Activated T-cell treated with anti-CD3 and anti-CD28 coated beads, Interleukin-2, amount 50 U/mL, for 72 hours (primary cell): ENCODE results near the gene ERC2. TPM values are rescaled to one million over a fixed set of nuclear protein-coding genes. Genes with fewer than 3 reads are reported as not detected.

Experiments
- ATAC-seq, 2 donors: fragments of 150-1000 bp; cut with Tn5 transposase; replicated peaks in 1 of 2; 2 replicates each; pipeline ENCODE4 v1.10.0; 2021; ENCODE audit warnings: moderate library complexity in 2 of 2, mild to moderate bottlenecking in 1 of 2
- DNase-seq, 2 donors: peaks; one replicate each; pipeline ENCODE4 v3.0.0; 2021 to 2022; ENCODE audit warnings: mixed read lengths in 1 of 2
- H3K27ac Mint-ChIP-seq: one replicate; pipeline ENCODE4 v1.8.0; 2022; ENCODE audit warnings: mild to moderate bottlenecking, moderate library complexity, mixed read lengths
- H3K27me3 Mint-ChIP-seq: one replicate; pipeline ENCODE4 v1.8.0; 2022; ENCODE audit warnings: low read depth, mixed read lengths
- H3K36me3 Mint-ChIP-seq, 2 donors: one replicate each; pipeline ENCODE4 v1.8.0; 2022; ENCODE audit warnings: mixed read lengths in 2 of 2, mild to moderate bottlenecking in 1 of 2; ENCODE audit not compliant: insufficient read depth in 2 of 2
- H3K4me1 Mint-ChIP-seq: one replicate; pipeline ENCODE4 v1.8.0; 2022; ENCODE audit warnings: low read depth, mixed read lengths
- H3K4me3 Mint-ChIP-seq, 2 donors: one replicate each; pipeline ENCODE4 v1.8.0; 2022; ENCODE audit warnings: mild to moderate bottlenecking in 2 of 2, mixed read lengths in 2 of 2, moderate library complexity in 2 of 2
- H3K9me3 Mint-ChIP-seq, 2 donors: one replicate each; pipeline ENCODE4 v1.8.0; 2022; ENCODE audit warnings: mixed read lengths in 2 of 2
- total RNA-seq, 2 donors: library from RNA; stranded (reverse); gene quantifications; one replicate each; pipeline ENCODE4 v1.2.3, GENCODE V29; 2022

Gene ERC2
- total RNA-seq, 2 donors from 2014 or later: 0.19 to 0.35 TPM

DNA sequence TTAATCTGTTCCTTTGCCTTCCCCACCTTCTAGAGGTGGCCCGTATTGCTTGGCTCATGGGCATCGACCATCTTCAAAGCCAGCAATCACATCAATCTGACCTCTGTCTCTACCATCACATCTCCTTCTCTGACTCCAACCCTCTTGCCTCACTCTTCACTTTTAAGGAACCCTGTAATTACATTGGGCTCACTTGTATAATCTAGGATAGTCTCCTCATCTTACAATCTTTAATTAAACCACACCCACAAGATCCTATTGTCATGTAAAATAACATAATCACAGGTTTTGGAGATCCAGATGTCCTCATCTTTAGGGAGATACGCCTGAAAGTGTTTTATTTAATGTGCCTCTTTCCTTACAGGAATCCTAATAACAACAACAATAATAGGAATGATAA, 234.5 kb downstream of the ERC2 start:
- Mint-ChIP-seq H3K9me3 (no peaks in the 10 kb centered on the region), H3K27ac (no peak overlapping the region), H3K4me1 (no peaks in the 10 kb centered on the region), H3K4me3 (no peak overlapping the region), H3K27me3 (no peaks in the 10 kb centered on the region), H3K36me3 (no peaks in the 10 kb centered on the region)
- ATAC-seq (no peak), DNase-seq (no peak)

DNA sequence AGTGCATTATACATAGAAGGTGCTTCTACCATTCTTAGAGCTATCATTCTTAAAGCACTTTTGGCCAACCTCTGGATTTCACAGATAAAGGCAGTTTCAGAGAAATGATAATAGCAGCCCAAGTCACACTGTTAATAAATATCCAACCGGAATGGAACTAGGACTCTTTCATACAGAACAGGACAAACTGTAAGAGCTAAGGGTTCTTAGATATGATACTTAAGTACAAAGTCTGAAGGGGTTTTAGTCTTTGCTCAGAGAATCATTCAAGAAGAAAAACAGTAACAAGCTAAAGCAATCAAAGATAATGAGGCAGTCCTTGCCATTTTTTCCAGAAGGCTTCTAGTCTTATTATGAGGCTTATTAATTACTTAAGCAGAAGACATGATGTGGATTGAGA, 239.0 kb downstream of the ERC2 start:
- H3K4me1 Mint-ChIP-seq: no peaks in the 10 kb centered on the region
- no peak overlapping the region for H3K27ac Mint-ChIP-seq
- no peaks in the 10 kb centered on the region for H3K9me3 Mint-ChIP-seq
- DNase-seq (no peak), ATAC-seq (no peak)
- H3K4me3 Mint-ChIP-seq: no peak overlapping the region
- H3K27me3 Mint-ChIP-seq: no peaks in the 10 kb centered on the region
- no peaks in the 10 kb centered on the region for H3K36me3 Mint-ChIP-seq

DNA sequence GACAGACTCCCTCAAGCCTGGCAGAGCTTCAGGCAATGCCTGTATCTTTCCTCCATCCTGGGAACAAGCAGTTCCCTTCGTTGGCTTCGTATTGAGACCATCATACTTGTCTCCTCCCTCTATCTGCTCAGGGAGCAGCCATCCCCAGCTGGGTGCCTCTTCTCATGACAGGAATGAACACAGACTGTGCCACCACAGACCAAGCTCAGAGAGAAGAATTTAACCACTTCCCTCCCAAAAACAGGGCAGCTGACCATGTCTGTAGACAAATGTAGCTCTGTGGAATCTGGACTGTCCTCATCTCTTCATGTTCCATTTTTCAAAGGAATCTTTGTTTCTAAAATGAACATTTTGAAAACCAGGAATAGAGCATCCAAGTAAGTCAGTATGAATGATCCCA, 245.4 kb downstream of the ERC2 start:
- Mint-ChIP-seq H3K36me3 (no peaks in the 10 kb centered on the region), H3K4me3 (no peak overlapping the region), H3K9me3 (no peaks in the 10 kb centered on the region), H3K27ac (no peak overlapping the region), H3K27me3 (no peaks in the 10 kb centered on the region), H3K4me1 (no peaks in the 10 kb centered on the region)
- no peak for DNase-seq
- no peak for ATAC-seq

DNA sequence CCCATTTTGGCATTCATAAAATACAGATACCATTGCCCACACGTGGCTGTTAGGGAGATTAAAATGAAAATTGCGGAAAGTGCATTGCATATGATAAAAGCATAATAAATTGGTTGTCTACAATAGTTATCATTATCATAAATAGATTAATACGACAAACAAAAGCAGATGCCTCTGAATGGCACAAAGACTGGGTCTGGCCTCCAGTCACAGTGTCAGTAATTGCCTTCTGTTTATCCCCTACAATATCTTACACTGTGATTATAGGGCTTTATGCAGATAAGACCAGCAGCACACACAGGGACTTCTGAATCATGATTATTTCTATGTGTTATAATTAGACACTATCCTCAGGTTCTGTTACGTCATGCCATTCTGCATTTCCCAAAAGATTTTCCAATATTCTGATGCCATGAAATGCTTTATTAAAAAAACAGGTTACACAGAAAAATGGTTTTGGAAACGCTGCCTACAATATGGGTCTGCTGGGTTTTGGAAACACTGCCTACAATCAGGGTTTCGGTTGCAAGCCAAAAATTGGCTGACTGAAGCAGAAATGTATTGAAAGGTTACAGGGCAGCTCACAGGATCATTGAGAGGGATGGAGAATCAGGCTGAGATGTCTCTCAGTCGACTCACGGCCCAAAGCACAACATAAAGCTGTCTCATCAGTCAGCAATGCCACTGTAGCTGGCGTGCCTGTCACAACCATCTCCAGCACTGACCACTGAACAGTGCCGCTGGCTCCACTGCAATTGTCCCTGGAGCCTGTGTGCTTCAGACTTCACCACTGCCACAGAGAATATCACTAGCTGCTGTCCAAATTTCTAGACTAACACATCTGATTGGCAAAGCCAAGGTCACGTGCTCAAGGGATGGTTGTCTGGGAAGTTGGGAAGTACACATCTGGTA, 248.1 kb downstream of the ERC2 start:
- no peak overlapping the region for H3K4me3 Mint-ChIP-seq
- no peak overlapping the region for H3K27ac Mint-ChIP-seq
- DNase-seq (no peak), ATAC-seq (no peak)
- H3K9me3 Mint-ChIP-seq: no peaks in the 10 kb centered on the region
- no peaks in the 10 kb centered on the region for H3K36me3 Mint-ChIP-seq
- H3K27me3 Mint-ChIP-seq: no peaks in the 10 kb centered on the region
- no peaks in the 10 kb centered on the region for H3K4me1 Mint-ChIP-seq

DNA sequence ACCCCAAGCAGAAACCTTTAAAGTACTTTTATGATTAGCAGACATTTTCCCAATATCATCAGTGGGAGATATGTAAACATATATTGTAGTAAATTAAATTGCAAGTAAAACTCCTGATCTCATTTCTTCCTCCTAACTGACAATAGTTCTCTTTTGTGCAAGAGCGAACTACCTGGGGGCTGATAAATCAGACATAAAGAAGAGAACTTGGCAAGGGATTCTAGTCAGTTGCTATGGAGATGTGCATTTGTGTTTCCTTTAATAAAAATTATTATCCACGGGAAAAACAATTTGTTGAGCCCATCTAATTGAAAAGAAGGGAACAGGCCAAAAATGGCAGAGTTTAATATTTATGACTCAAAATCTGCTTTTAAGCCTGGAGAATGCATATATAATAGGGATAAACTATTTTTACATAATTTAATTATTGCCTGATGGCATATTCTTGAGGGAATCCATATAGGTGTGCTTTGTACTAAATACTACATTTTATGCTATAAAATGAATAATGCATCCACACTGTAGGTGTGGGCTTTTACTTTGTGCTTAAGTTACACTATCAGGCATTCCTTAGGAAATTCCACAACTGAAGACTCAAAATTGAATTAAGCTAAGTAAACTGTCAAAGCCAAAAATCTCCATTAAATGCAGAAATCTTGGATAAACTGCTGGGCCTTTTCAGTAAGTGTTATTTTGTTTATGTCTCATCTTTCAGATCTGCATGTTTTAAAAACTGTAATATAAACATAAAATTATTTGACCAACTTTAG, 258.1 kb downstream of the ERC2 start:
- H3K9me3 Mint-ChIP-seq: peaks cover 4 to 5% of the 10 kb centered on the region in 2 donors
- H3K4me1 Mint-ChIP-seq: no peaks in the 10 kb centered on the region
- H3K36me3 Mint-ChIP-seq: no peaks in the 10 kb centered on the region
- H3K27me3 Mint-ChIP-seq: peaks cover 8% of the 10 kb centered on the region
- ATAC-seq: no peak
- DNase-seq: no peak
- H3K27ac Mint-ChIP-seq: no peak overlapping the region
- H3K4me3 Mint-ChIP-seq: no peak overlapping the region

DNA sequence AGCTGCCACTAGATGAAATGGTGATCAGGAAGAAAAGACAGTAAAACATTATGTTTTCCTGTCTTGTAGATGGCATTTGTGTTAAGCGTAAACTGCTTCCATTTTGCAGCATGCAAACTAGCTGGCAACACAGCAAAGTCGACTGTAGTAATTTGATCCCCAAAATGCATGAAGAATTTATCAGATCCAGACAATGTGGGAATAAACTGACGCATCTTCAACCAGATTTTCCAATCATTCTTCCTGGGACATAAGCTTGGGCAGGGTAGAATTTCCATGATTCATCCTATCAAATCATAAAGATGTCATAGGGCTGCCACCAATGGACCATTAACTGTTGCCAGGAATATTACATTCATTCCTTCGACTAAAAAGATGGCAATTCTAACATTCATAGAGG, 260.3 kb downstream of the ERC2 start:
- no peak for ATAC-seq
- DNase-seq: no peak
- H3K4me3 Mint-ChIP-seq: no peak overlapping the region
- H3K27me3 Mint-ChIP-seq: peaks cover 8% of the 10 kb centered on the region
- H3K27ac Mint-ChIP-seq: no peak overlapping the region
- H3K4me1 Mint-ChIP-seq: no peaks in the 10 kb centered on the region
- peaks cover 4 to 5% of the 10 kb centered on the region in 2 donors for H3K9me3 Mint-ChIP-seq
- H3K36me3 Mint-ChIP-seq: no peaks in the 10 kb centered on the region

DNA sequence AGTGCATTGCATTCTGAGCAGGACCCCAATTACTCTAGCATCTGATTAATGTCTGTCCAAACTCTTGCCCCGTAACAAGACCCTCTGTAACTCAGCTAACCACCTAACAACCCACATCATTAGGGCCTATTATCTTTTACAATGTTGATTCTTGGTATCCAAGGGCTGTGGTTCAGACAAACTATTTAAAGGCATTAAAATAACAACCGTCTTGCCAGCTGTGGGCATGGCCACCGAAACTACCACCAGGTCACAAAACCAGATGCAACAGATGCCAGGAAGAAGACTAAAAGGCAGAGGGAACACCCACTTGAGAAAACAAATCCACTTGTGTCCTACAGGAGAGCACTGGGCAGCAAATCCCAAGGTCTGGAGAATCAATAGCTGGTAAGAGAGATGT, 262.9 kb downstream of the ERC2 start:
- Mint-ChIP-seq H3K4me1 (no peaks in the 10 kb centered on the region), H3K36me3 (no peaks in the 10 kb centered on the region), H3K27me3 (peaks cover 8% of the 10 kb centered on the region), H3K27ac (no peak overlapping the region), H3K4me3 (no peak overlapping the region), H3K9me3 (no peaks in the 10 kb centered on the region)
- ATAC-seq: no peak
- DNase-seq: no peak

DNA sequence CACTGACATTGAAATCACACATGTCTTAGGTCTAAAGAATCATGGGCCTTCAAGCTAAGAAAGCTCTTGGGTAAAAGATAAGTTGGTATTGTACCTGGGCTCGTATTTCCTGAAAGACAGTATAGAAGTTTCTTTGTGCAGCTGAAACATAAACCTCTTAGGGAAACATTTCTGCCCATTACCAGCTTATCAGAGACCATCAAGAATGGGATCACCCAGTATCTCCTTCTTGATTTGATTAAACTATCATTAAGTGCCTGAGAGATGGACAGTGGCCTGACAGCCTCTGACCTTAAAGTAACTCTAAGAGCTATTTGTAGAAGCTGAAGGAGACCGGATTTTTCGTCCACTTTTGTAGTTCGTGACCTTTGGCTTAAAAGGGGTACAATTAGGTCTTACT, 265.3 kb downstream of the ERC2 start:
- DNase-seq (no peak), ATAC-seq (no peak)
- H3K9me3 Mint-ChIP-seq: no peaks in the 10 kb centered on the region
- no peaks in the 10 kb centered on the region for H3K4me1 Mint-ChIP-seq
- H3K27ac Mint-ChIP-seq: no peak overlapping the region
- H3K4me3 Mint-ChIP-seq: no peak overlapping the region
- H3K36me3 Mint-ChIP-seq: no peaks in the 10 kb centered on the region
- no peaks in the 10 kb centered on the region for H3K27me3 Mint-ChIP-seq

DNA sequence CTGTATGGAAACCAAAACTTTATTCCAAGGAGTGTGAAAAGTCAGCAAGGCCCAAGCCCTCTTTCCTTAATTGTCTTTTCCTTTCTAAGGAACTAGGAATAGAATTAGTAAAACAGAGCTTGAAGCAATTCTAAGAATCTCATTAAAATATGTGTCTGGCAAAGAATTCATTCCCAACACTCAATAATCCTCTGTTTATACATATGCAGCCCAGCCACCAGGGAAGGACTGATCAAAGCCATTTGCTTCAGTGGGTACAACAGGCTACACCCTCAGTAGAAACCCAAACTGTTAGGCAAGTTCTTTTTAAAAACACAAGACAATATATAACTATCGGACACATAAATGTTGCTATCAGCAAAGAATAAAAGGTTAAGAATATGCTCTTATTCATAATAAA, 266.9 kb downstream of the ERC2 start:
- Mint-ChIP-seq H3K9me3 (no peaks in the 10 kb centered on the region), H3K36me3 (no peaks in the 10 kb centered on the region), H3K27ac (no peak overlapping the region), H3K4me1 (no peaks in the 10 kb centered on the region), H3K4me3 (no peak overlapping the region), H3K27me3 (no peaks in the 10 kb centered on the region)
- no peak for DNase-seq
- ATAC-seq: no peak

DNA sequence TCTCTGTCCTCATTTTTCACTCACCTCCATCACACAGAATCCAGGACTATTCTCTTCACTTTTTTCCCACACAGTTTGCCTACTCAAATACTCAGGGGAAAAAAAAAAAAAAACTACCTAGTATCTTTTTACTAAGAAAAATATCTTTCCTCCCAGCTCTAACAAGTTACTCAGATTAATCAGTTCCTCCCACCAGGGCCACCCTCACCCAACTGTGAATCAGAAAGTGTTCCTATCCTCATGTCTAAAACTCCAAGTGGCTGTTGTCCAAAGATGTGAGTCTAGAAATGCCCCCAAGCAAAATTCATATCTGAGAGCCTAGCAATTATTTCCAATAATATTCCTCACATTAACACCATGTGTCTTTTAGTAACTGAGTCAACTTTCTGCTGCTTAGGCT, 268.0 kb downstream of the ERC2 start:
- ATAC-seq (no peak), DNase-seq (no peak)
- Mint-ChIP-seq H3K36me3 (no peaks in the 10 kb centered on the region), H3K9me3 (no peaks in the 10 kb centered on the region), H3K27me3 (no peaks in the 10 kb centered on the region), H3K4me3 (no peak overlapping the region), H3K27ac (no peak overlapping the region), H3K4me1 (no peaks in the 10 kb centered on the region)

DNA sequence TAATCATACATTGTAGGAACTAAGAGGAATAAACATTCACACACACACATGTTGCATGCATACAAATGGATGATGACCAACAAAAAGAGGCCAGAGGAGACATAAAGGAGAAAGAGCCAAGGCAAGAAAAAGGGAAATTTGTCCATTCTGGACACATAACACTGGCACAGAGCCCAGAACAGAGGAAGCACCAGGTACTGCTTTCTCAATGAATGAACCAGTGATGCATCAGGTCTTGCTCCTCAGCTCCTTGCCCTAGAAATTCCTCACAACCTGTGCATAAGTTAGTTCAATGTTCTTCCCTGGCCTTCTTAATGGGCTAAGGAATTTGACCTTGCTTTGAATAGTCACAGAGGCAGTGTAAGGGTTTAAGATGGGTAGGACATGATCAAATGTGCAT, 270.3 kb downstream of the ERC2 start:
- no peak overlapping the region for H3K4me3 Mint-ChIP-seq
- H3K27me3 Mint-ChIP-seq: no peaks in the 10 kb centered on the region
- ATAC-seq: no peak
- H3K36me3 Mint-ChIP-seq: no peaks in the 10 kb centered on the region
- H3K27ac Mint-ChIP-seq: no peak overlapping the region
- no peak for DNase-seq
- no peaks in the 10 kb centered on the region for H3K9me3 Mint-ChIP-seq
- H3K4me1 Mint-ChIP-seq: no peaks in the 10 kb centered on the region

DNA sequence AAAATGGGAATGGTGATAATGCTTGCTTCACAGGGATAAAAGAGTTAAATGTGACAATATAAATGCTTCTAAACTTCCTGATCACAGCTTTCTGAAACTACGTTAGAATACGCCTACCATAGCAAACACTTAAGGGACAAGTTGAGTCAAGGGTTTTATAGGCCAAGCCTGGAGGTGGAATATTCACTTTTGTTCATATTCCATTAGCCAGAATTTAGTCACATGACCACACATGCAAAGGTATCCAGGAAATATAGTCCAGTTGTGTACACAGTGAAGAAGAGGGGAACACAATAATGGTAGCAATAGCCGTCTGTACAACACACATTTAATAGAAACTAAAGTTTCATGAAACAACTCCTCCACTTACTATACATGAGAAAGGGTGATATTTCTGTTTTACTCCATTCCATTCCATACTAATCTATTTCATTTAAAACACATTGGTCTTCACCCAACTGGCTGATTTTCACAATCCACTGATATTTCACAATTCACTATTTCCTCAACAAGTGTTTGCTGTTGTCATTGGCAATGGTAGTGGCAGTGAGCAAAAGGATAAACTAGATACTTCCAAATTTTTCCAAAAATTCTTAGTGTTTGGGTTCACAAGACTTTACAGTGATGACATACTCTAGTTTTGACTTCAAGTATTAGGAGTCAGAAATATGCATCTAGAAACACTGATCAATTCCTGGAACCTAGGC, 270.9 kb downstream of the ERC2 start:
- Mint-ChIP-seq H3K4me3 (no peak overlapping the region), H3K27ac (no peak overlapping the region), H3K36me3 (no peaks in the 10 kb centered on the region), H3K4me1 (no peaks in the 10 kb centered on the region), H3K9me3 (no peaks in the 10 kb centered on the region), H3K27me3 (no peaks in the 10 kb centered on the region)
- DNase-seq (no peak), ATAC-seq (no peak)

DNA sequence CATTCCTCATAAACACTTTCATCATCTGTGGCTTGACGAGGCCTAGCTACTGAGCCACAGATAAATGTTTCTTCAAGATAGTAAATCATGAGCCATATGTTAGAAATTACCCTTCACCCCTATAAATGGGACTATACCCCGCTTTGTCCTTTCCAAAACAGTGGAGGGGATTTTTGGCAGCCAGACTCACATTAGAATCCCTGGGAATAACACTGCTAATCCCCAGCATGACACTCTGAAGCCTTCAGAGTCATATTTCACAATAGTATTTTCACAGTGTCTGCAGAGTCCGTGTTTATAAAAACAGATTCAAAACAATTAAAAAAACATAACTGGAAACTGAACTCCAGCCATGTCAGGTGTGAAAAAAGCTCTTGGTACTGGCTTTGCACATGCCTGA, 271.6 kb downstream of the ERC2 start:
- Mint-ChIP-seq H3K27ac (no peak overlapping the region), H3K27me3 (no peaks in the 10 kb centered on the region), H3K4me3 (no peak overlapping the region), H3K4me1 (no peaks in the 10 kb centered on the region), H3K36me3 (no peaks in the 10 kb centered on the region), H3K9me3 (no peaks in the 10 kb centered on the region)
- ATAC-seq: no peak
- DNase-seq: no peak
